CD4-positive, alpha-beta T cell treated with Interleukin-1 beta for 1 hour (primary cell): ENCODE data around the gene LRRC27.

Source experiments
- DNase-seq, 2 donors: peaks; one replicate each; pipeline ENCODE4 v3.0.0-alpha.2; 2020 to 2022

LRRC27 gene

GRCh38 chr10:132404911-132405462, 73.0 kb downstream of the LRRC27 start:
- DNase-seq: no peak

DNA sequence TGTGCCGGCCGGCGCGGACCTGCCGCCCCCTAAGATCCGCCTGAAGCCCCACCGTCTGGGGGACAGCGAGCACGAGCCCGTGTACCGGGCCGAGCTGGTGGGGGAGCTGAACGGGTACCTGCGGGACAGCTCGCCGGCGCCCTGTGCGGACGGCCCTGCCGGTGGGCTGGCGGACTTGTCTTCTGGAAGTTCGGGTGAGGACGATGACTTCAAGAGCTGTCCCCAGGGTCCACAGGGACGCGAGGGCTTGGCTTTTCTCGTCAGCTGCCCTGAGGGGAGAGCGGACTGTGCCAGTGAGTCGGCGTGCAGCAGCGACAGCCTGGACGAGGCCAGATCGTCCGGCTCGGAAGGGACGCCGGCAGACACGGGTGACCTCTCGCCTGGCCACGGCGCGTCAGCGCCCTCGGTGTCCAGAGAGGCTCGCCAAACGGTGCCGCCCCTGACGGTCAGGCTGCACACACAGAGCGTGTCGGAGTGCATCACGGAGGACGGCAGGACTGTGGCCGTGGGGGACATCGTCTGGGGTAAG, 73.5 kb downstream of the LRRC27 start:
- no peak for DNase-seq

DNA sequence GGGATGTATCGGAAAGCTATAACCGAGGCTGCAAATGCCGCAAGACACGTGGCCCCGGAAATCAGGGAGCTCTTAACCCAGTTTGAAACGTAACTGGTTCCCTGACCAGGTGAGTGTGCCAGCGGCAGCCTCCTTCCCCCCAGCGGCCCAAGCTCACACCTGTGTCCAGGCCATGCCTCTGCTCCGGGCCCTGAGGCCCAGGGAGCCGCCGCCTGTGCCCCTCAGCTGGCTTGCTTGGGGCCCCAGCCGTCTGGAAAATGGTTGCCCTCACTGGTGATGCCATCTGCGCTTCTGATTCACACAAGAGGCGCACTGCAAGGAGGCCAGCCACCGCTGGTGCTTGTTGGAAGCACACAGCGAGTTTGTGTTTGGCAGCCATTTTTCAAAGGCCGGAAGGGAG, 74.2 kb downstream of the LRRC27 start:
- no peak for DNase-seq

DNA sequence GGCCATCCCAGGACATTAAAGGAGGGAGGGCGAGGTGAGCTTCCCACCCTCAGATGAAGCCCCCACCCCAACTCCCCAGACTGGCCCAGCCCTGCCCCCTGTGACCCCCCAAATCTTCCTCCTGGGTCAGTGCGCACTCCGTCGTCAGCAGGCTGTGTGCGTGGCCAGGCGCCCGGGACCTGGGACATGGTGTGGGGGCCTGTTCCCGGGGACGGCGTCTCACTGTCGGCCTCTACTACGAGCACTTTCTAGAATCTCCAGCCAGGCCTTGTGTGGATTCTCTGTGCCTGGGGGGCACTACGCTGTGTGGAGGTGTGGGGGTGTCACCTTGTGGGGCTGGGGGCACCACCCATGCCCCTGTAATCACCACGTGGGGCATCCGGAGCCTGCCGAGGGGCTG, 74.8 kb downstream of the LRRC27 start:
- DNase-seq: no peak

DNA sequence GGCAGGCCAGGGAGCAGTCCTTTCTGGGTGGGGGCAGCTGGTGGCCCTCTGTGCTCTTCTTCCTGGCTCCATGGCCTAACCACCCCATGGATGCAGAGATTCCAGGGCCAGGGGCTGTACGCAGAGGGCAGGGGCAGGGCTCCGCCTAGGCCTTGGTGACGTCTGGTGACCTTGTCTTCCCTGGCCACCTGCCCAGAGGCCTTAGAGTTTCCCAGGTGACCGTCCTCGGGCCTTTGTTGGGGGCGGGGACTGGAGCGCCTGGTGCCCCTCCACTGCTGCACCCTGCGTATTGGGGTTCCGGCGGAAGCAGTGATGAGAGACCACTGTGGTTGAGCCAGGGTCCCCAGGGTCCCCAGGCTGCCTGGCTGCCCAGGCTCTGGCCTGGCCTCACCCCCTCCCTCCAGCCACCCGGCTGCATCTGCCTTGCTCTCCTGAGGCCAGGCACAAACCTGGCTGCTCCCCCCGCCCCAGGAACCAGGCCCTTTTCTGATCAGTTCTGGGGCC, 75.3 kb downstream of the LRRC27 start:
- DNase-seq: peak in 1 of 2 donors; percentile 31

DNA sequence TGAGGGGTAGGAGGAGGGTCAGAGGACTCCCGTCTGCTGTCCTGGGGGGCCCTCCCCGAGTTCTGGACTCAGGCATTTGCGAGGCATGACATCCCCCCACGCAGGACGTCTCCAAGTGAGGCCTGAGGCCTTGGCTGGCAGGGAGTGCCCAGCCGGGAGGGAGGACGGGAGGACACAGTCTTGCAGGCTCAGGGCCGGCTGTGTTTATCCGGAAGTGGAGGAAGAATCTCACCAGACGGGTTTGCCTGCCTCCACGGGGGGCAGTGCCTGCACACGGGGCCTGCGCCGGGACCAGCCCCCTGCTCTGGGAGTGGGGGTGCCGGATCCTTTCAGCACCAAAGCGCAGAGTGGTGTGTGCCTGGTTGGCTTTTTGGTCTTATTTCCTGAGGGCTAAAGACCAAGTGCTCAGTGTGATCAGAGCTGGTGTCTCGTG, 75.9 kb downstream of the LRRC27 start:
- peak in 1 of 2 donors; percentile 29 for DNase-seq

GRCh38 chr10:132408367-132408781, 76.4 kb downstream of the LRRC27 start:
- no peak for DNase-seq

GRCh38 chr10:132408823-132409666, 77.1 kb downstream of the LRRC27 start:
- DNase-seq: no peak

DNA sequence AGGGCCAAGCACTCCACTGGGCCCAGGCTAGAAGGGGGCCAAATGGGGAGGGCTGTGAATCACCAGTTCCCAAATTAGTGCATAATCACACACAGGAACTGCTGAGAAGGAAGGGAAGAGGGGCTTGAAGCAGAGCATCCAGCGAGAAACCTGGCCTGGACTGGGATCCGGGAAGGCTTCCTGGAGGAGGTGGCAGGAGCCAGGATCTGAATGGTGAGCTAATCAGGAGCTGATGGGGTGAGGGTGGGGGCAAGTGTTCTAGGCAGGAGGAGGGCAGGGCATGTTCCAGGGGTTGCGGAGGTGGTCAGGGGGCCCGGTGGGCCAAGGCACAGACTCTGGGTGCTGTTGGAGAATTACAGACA, 77.7 kb downstream of the LRRC27 start:
- no peak for DNase-seq

GRCh38 chr10:132410056-132410778, 78.2 kb downstream of the LRRC27 start:
- DNase-seq: no peak

DNA sequence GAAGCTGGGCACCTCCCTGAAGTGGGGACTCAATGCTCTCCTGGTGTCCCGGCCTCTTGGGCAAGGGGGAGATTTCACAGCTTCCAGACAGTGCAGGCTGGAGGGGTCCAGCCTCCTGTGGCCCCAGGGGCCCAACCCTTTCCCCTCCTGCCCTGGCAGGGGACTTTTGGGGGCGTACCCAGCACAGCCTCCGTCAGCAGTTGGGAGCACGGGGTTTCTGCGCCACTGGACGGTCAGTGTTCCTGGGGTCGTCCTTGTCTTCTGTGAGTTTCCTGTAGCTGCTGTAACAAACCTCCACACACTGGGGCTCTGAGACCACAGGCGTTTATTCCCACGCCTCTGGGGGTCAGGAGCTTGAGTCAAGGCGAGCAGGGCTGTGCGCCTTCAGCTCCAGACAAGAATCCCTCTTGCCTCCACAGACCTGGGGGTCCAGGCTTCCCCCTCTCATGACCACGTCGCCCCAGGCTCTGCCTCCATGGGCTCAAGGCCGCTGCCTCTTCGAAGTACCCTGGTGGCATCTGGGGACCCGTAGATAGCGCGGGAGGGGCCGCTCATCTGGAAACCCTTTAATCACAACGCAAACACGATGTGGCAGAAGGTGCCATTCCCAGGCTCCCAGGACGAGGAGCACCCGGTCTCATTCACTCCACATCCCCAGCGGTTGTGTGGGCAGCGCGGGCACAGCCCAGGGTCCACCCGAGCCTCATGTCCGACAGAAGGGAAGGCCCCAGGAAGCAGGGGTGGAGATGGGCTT, 79.0 kb downstream of the LRRC27 start:
- DNase-seq: no peak

- DNase-seq: no peak
These were observed 79.7 kb downstream of the LRRC27 start for GRCh38 chr10:132411561-132412253.

DNA sequence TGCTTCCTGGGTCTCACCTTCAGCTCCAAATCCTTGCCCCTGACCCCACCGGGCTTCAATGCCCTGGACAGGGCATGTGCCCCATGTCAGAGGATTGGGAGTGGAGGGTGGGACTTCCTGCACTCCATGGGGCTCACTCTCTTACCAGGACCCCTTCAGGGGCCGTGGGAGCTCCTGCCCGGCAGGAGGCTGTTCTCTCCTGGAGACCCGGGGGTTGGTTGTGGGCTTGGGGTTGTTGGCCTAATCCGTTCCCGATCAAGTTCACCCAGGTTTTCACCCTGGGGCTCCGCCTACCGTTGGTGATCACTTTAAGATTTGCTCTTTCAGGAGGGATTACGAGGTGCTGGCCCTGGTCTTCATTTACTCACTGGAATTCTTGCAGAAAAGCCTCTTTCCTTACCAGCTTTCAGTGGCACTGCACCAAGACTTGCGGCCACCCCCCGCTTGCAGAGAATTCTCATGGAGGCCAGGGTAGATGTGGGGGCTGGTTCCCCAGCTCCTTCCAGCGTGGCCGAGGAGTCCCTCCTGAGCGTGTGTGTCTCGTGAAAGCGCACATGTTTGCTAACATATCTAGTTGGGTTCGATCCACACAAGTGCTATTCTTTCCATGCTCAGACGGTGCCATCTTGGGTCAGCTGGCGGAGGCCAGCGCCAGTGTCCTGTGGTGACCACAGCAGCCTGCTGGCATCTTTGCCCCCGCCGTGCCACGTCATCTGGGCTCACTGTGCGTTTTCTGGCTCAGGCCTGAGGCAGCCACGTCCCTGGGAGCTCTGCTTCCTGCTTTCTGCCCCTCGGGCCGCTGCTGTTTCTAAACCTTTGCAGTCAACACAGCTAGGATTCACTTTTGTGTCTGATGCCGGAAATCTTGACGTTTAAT, 80.6 kb downstream of the LRRC27 start:
- no peak for DNase-seq

GRCh38 chr10:132413226-132414205, 81.5 kb downstream of the LRRC27 start:
- no peak for DNase-seq

DNA sequence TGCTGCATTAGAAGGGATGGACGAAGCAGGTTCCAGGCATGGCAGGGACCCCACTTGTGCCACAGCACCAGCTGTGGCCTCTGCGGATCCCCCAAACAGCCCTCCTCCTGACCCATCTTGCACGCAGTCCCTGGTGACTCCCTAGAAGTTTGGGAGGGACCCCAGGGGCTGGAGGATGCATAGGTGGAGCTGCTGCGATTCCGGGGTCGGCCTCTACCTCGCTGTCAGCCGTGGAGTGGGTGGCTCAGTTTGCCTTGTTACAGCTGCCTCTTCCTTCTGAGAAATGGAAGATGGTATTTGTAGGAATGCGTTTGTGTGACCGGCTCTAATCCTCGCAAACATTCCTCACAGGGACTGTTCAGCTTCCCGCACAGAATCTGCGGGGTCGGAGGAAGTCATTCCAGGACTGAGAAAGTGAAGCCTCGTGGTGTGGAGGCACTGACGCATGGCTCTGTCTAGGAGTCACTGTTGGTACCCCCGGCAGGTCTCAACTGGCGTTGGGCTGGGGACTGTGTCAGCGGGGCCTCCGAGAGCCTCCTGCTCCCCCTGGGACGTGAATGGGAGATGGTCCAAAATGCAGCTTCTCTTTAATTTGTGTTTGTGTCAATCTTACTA, 82.5 kb downstream of the LRRC27 start:
- DNase-seq: no peak

DNA sequence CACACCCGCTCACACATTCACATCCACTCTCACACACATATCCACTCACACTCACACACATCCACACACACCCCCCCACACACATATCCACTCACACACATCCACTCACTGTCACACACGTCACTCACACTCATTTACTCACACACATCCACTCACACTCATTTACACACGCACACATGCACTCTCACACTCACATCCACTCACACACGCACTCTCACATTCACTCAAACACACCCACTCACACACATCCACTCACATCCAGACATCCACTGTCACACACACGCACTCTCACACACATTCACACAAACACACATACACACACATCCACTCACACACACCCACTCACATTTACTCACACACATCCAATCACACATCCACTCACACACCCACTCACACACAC, 83.3 kb downstream of the LRRC27 start:
- DNase-seq: no peak

- no peak for DNase-seq
These were observed 84.0 kb downstream of the LRRC27 start for GRCh38 chr10:132415956-132416355.

- no peak for DNase-seq
These were observed 84.7 kb downstream of the LRRC27 start for GRCh38 chr10:132416566-132417256.
